ENCODE data around the gene MITF. TPM values are rescaled to one million over a fixed set of nuclear protein-coding genes. Genes with fewer than 3 reads are reported as not detected.

MITF gene
- total and polyA plus RNA-seq, 2 donors (not counting 1 experiment from before 2014, with no cell fraction given) = 0.10 TPM; not detected in 1

DNA sequence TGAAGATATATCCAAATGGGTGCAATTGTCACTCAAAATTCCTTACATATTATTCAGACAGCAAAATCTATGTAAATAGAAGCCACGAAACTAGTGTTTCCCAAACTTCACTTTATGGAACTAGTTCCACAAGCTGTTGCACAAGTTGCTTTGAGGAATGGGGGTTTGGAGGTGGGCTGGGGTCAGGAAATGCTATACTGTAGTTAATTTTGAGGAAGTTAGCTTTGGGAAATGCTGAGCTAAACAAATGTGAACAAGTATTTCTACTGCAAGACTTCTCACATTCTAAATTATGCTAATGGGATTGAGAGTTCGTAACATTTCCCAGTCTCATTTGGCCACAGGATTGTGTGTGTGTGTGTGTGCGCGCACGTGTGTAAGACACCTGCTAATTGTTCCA is 231.6 kb downstream of the MITF start:
- DNase-seq = no peak
- Histone ChIP-seq H3K4me1 (ENCODE audit: control insufficient read depth in 2 of 2, insufficient read depth in 2 of 2, low read length in 2 of 2) (no peaks in the 10 kb centered on the region), H3K79me2 (ENCODE audit: control insufficient read depth, insufficient read depth, low read length) (no peaks in the 10 kb centered on the region), H3K36me3 (replicated peaks in 1 of 2; ENCODE audit: control extremely low read depth in 1 of 2, control insufficient read depth in 1 of 2, extremely low read depth in 1 of 2, insufficient read depth in 2 of 2, low read length in 1 of 2) (no peaks in the 10 kb centered on the region), H3K9ac (ENCODE audit: low read length) (no peak overlapping the region), H3K27me3 (replicated peaks in 1 of 4; ENCODE audit: control extremely low read depth in 1 of 4, control insufficient read depth in 3 of 4, insufficient read depth in 4 of 4, low read length in 3 of 4) (peaks cover 0 to 2% (median 0%) of the 10 kb centered on the region in 4 experiments), H4K20me1 (ENCODE audit: control insufficient read depth, insufficient read depth, low read length, poor library complexity, severe bottlenecking) (no peaks in the 10 kb centered on the region), H3K27ac (ENCODE audit: low read length in 2 of 2) (no peak overlapping the region), H3K4me2 (replicated peaks; ENCODE audit: low read depth, low read length, poor library complexity, severe bottlenecking) (no peak overlapping the region), H3K4me3 (ENCODE audit: control extremely low read depth in 1 of 5, extremely low read depth in 1 of 5, insufficient read depth in 1 of 5, low read depth in 2 of 5, low read length in 4 of 5) (no peak overlapping the region), H2AFZ (ENCODE audit: insufficient read depth, low read depth, low read length, poor library complexity, severe bottlenecking) (no peak overlapping the region), H3K9me3 (ENCODE audit: control extremely low read depth in 1 of 3, control insufficient read depth in 2 of 3, insufficient read depth in 1 of 3, low read length in 2 of 3) (no peaks in the 10 kb centered on the region)
- ChIA-PET CTCF (interaction anchor here (1.3 kb wide), 1 partner anchor 15 kb away, joined by 3 read pairs; no protein-coding TSS in a partner anchor), POLR2A (no interaction called here)
- intact Hi-C loops (cut with micrococcal nuclease) = no loop called here
- H3K27me3 Mint-ChIP-seq = peaks cover 4% of the 10 kb centered on the region
- H3K4me1 Mint-ChIP-seq = no peaks in the 10 kb centered on the region
- H3K27ac Mint-ChIP-seq = no peak overlapping the region
- no peak for ATAC-seq (ENCODE audit: low read depth)
- no peak overlapping the region for H3K4me3 Mint-ChIP-seq
- H3K9me3 Mint-ChIP-seq (ENCODE audit: insufficient read depth) = no peaks in the 10 kb centered on the region
- WGBS (ENCODE audit: insufficient coverage) = no CpG with 5 or more reads among the region's 5 CpGs
- no peak for TF ChIP-seq EZH2 (IDR thresholded peaks at IDR 0.05; ENCODE audit: borderline replicate concordance, insufficient read depth, low read depth, low read length, poor library complexity, severe bottlenecking)
- TF ChIP-seq, protein P1, sequence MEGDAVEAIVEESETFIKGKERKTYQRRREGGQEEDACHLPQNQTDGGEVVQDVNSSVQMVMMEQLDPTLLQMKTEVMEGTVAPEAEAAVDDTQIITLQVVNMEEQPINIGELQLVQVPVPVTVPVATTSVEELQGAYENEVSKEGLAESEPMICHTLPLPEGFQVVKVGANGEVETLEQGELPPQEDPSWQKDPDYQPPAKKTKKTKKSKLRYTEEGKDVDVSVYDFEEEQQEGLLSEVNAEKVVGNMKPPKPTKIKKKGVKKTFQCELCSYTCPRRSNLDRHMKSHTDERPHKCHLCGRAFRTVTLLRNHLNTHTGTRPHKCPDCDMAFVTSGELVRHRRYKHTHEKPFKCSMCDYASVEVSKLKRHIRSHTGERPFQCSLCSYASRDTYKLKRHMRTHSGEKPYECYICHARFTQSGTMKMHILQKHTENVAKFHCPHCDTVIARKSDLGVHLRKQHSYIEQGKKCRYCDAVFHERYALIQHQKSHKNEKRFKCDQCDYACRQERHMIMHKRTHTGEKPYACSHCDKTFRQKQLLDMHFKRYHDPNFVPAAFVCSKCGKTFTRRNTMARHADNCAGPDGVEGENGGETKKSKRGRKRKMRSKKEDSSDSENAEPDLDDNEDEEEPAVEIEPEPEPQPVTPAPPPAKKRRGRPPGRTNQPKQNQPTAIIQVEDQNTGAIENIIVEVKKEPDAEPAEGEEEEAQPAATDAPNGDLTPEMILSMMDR (IDR thresholded peaks at IDR 0.05) = no peak

DNA sequence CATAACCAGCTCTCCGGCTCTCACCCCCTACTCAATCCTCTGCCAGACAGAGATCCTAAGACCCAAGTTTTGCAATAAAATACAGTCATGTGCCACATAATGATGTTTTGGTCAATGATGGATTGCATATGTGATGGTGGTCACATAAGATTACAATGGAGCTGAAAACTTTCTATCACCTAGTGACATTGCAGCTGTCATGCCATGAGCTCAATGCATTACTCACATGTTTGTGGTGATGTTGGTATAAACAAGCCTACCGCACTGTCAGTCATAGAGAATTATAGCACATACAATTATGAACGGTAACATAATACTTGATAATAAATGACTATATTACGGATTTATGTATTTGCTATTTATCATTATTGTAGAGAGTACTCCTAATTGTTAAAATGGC is 233.4 kb downstream of the MITF start:
- Histone ChIP-seq H3K9ac (ENCODE audit: low read length) (no peak overlapping the region), H2AFZ (ENCODE audit: insufficient read depth, low read depth, low read length, poor library complexity, severe bottlenecking) (no peak overlapping the region), H3K27ac (ENCODE audit: low read length in 2 of 2) (no peak overlapping the region), H3K4me2 (replicated peaks; ENCODE audit: low read depth, low read length, poor library complexity, severe bottlenecking) (no peak overlapping the region), H3K4me1 (ENCODE audit: control insufficient read depth in 2 of 2, insufficient read depth in 2 of 2, low read length in 2 of 2) (no peaks in the 10 kb centered on the region), H3K9me3 (ENCODE audit: control extremely low read depth in 1 of 3, control insufficient read depth in 2 of 3, insufficient read depth in 1 of 3, low read length in 2 of 3) (peaks cover 0 to 2% (median 0%) of the 10 kb centered on the region in 3 donors), H3K79me2 (ENCODE audit: control insufficient read depth, insufficient read depth, low read length) (no peaks in the 10 kb centered on the region), H4K20me1 (ENCODE audit: control insufficient read depth, insufficient read depth, low read length, poor library complexity, severe bottlenecking) (no peaks in the 10 kb centered on the region), H3K4me3 (ENCODE audit: control extremely low read depth in 1 of 5, extremely low read depth in 1 of 5, insufficient read depth in 1 of 5, low read depth in 2 of 5, low read length in 4 of 5) (no peak overlapping the region), H3K36me3 (replicated peaks in 1 of 2; ENCODE audit: control extremely low read depth in 1 of 2, control insufficient read depth in 1 of 2, extremely low read depth in 1 of 2, insufficient read depth in 2 of 2, low read length in 1 of 2) (no peaks in the 10 kb centered on the region), H3K27me3 (replicated peaks in 1 of 4; ENCODE audit: control extremely low read depth in 1 of 4, control insufficient read depth in 3 of 4, insufficient read depth in 4 of 4, low read length in 3 of 4) (peaks cover 0 to 2% (median 0%) of the 10 kb centered on the region in 4 experiments)
- DNase-seq = no peak
- Mint-ChIP-seq H3K27ac (no peak overlapping the region), H3K27me3 (peaks cover 4% of the 10 kb centered on the region), H3K4me1 (no peaks in the 10 kb centered on the region), H3K9me3 (ENCODE audit: insufficient read depth) (no peaks in the 10 kb centered on the region), H3K4me3 (no peak overlapping the region)
- ChIA-PET POLR2A (no interaction called here), CTCF (no interaction called here)
- ATAC-seq (ENCODE audit: low read depth) = no peak
- no CpG with 5 or more reads among the region's 4 CpGs for WGBS (ENCODE audit: insufficient coverage)
- intact Hi-C loops (cut with micrococcal nuclease) = no loop called here
- TF ChIP-seq EZH2 (IDR thresholded peaks at IDR 0.05; ENCODE audit: borderline replicate concordance, insufficient read depth, low read depth, low read length, poor library complexity, severe bottlenecking) = no peak
- TF ChIP-seq, protein P1 (IDR thresholded peaks at IDR 0.05) = no peak
